Measurements from ENCODE around the gene CAMK1D.

DNA sequence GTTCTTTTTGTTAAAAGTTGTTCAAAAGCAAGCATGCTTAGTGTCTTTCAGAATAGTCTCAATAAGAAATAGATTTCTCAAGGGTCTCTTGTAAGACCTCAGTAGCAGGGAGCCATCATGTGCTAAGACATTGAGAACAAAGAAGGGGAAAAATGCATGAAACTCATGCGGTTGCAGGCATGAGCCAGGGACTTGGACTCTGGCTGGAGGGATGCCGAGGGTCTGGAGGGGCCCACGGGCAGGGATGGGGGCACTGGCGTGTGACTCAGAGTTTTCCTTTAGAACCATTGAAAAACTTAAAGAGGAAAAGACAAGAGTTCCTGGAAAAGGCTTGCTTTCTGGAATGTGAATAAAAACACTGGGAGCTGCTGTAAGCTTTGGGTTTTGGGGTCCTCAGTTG, 398.8 kb downstream of the CAMK1D start:
- TF ChIP-seq, protein P1, sequence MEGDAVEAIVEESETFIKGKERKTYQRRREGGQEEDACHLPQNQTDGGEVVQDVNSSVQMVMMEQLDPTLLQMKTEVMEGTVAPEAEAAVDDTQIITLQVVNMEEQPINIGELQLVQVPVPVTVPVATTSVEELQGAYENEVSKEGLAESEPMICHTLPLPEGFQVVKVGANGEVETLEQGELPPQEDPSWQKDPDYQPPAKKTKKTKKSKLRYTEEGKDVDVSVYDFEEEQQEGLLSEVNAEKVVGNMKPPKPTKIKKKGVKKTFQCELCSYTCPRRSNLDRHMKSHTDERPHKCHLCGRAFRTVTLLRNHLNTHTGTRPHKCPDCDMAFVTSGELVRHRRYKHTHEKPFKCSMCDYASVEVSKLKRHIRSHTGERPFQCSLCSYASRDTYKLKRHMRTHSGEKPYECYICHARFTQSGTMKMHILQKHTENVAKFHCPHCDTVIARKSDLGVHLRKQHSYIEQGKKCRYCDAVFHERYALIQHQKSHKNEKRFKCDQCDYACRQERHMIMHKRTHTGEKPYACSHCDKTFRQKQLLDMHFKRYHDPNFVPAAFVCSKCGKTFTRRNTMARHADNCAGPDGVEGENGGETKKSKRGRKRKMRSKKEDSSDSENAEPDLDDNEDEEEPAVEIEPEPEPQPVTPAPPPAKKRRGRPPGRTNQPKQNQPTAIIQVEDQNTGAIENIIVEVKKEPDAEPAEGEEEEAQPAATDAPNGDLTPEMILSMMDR (IDR thresholded peaks at IDR 0.05) = no peak
- no peak for TF ChIP-seq POLR2A (IDR thresholded peaks at IDR 0.05)
- no peak for TF ChIP-seq EP300 (IDR thresholded peaks at IDR 0.05)
